OCI-LY1 (cell line): Measurements from ENCODE around the gene MTIF3.

Experiments
- H2AFZ ChIP-seq: fragments of 200-600 bp; sonication (generic), shearing (Covaris generic); 2 replicates; pipeline ENCODE4 v1.6.0; 2014; ENCODE audit warnings: antibody characterized with exemption, mild to moderate bottlenecking, low read length
- H3F3A ChIP-seq: fragments of 200-600 bp; sonication (generic), shearing (Covaris generic); 2 replicates; pipeline ENCODE4 v1.6.0; 2014; ENCODE audit warnings: mild to moderate bottlenecking, antibody characterized with exemption, low read length, moderate library complexity; ENCODE audit not compliant: insufficient read depth
- H3K27ac ChIP-seq: fragments of 200-600 bp; sonication (generic); 2 replicates; pipeline ENCODE4 v1.5.1; 2014; ENCODE audit warnings: low read length, mixed run types, mild to moderate bottlenecking, low read depth; ENCODE audit not compliant: poor library complexity, severe bottlenecking
- H3K27me3 ChIP-seq: fragments of 200-600 bp; sonication (generic); 2 replicates; pipeline ENCODE4 v1.6.0; 2014; ENCODE audit warnings: antibody characterized with exemption, mild to moderate bottlenecking, low read length, moderate library complexity; ENCODE audit not compliant: insufficient read depth
- H3K36me3 ChIP-seq: fragments of 200-600 bp; sonication (generic); 2 replicates; pipeline ENCODE4 v1.6.1; 2014; ENCODE audit warnings: mild to moderate bottlenecking, antibody characterized with exemption, low read length, moderate library complexity, mixed read lengths; ENCODE audit not compliant: insufficient read depth
- H3K4me1 ChIP-seq: fragments of 200-600 bp; sonication (generic); 2 replicates; pipeline ENCODE4 v1.5.1; 2014; ENCODE audit warnings: mild to moderate bottlenecking, low read length, moderate library complexity; ENCODE audit not compliant: insufficient read depth, severe bottlenecking
- H3K4me2 ChIP-seq: fragments of 200-600 bp; sonication (generic), shearing (Covaris generic); 2 replicates; pipeline ENCODE4 v1.6.1; 2014; ENCODE audit warnings: low read length
- H3K4me3 ChIP-seq: fragments of 200-600 bp; sonication (generic); 2 replicates; pipeline ENCODE4 v1.5.1; 2014; ENCODE audit warnings: low read length, low read depth, mild to moderate bottlenecking, mixed read lengths; ENCODE audit not compliant: poor library complexity, severe bottlenecking
- H3K79me2 ChIP-seq: fragments of 200-600 bp; shearing (Covaris generic); 2 replicates; pipeline ENCODE4 v1.6.1; 2016; ENCODE audit warnings: mixed run types, low read length, mixed read lengths; ENCODE audit not compliant: insufficient read depth
- H3K9ac ChIP-seq: fragments of 200-600 bp; sonication (generic), shearing (Covaris generic); 2 replicates; pipeline ENCODE4 v1.6.1; 2014; ENCODE audit warnings: mild to moderate bottlenecking, low read length, mixed read lengths
- H3K9me2 ChIP-seq: fragments of 200-600 bp; sonication (generic), shearing (Covaris generic); 2 replicates; pipeline ENCODE4 v1.6.1; 2014; ENCODE audit warnings: low read depth, mild to moderate bottlenecking, low read length, mixed read lengths
- H3K9me3 ChIP-seq: fragments of 200-600 bp; shearing (Covaris generic); 2 replicates; pipeline ENCODE4 v1.6.1; 2014; ENCODE audit warnings: low read length, mixed read lengths
- H4K20me1 ChIP-seq: fragments of 200-600 bp; sonication (generic), shearing (Covaris generic); 2 replicates; pipeline ENCODE4 v1.6.0; 2016; ENCODE audit warnings: mild to moderate bottlenecking, low read length; ENCODE audit not compliant: insufficient read depth
- EZH2 ChIP-seq: fragments of 200-600 bp; sonication (generic), shearing (Covaris generic); IDR thresholded peaks from 2 replicates; pipeline ENCODE4 v1.8.0; 2017; ENCODE audit warnings: borderline replicate concordance, mixed run types, mild to moderate bottlenecking, antibody characterized with exemption, low read length, moderate library complexity, mixed read lengths
- TF ChIP-seq, protein P1 (sequence below): fragments of 200-600 bp; sonication (generic), shearing (Covaris generic); IDR thresholded peaks from 2 replicates; pipeline ENCODE4 v1.5.1; 2017; ENCODE audit warnings: mild to moderate bottlenecking, antibody characterized with exemption, low read length, moderate library complexity, mixed read lengths

Gene MTIF3

DNA sequence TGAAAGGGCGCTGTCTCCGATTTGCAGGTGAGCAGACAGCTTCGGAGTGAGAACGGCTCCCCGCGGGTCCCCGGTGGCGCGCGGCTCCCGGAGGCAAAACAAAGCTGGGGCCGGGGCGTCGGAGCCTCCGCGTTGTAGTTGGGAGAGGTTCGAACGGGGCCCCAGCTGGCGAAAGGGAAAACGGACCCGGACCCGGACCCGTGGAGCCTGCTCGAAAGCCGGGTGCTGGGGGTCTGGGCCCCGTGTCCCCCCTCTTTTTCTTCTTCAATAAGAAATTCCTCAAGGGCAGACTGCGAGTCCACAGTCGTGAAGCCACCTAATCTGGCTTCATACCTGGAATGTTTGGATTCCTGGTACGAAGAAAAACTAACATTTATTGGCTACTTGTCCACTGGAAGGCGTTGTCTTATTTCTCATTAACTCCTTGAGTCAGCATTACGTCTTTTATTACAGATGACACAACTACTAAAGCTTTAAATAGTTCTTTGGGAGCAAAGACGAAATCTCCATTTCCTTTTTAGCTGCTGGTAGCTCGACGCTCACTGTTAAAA, 632 bp upstream of the MTIF3 start:
- Histone ChIP-seq H4K20me1 (no peaks in the 10 kb centered on the region), H3K9me2 (no peaks in the 10 kb centered on the region), H3K9me3 (no peaks in the 10 kb centered on the region), H3K36me3 (no peaks in the 10 kb centered on the region), H3K4me3 (peak overlapping the region; percentile 90), H3K4me1 (peaks cover 66% of the 10 kb centered on the region), H3F3A (no peaks in the 10 kb centered on the region), H3K27ac (peak overlapping the region; percentile 99), H2AFZ (no peak overlapping the region), H3K27me3 (no peaks in the 10 kb centered on the region), H3K79me2 (peaks cover 18% of the 10 kb centered on the region), H3K4me2 (peak overlapping the region; percentile 94), H3K9ac (peak overlapping the region; percentile 98)
- TF ChIP-seq, protein P1, sequence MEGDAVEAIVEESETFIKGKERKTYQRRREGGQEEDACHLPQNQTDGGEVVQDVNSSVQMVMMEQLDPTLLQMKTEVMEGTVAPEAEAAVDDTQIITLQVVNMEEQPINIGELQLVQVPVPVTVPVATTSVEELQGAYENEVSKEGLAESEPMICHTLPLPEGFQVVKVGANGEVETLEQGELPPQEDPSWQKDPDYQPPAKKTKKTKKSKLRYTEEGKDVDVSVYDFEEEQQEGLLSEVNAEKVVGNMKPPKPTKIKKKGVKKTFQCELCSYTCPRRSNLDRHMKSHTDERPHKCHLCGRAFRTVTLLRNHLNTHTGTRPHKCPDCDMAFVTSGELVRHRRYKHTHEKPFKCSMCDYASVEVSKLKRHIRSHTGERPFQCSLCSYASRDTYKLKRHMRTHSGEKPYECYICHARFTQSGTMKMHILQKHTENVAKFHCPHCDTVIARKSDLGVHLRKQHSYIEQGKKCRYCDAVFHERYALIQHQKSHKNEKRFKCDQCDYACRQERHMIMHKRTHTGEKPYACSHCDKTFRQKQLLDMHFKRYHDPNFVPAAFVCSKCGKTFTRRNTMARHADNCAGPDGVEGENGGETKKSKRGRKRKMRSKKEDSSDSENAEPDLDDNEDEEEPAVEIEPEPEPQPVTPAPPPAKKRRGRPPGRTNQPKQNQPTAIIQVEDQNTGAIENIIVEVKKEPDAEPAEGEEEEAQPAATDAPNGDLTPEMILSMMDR = no peak
- no peak for TF ChIP-seq EZH2

DNA sequence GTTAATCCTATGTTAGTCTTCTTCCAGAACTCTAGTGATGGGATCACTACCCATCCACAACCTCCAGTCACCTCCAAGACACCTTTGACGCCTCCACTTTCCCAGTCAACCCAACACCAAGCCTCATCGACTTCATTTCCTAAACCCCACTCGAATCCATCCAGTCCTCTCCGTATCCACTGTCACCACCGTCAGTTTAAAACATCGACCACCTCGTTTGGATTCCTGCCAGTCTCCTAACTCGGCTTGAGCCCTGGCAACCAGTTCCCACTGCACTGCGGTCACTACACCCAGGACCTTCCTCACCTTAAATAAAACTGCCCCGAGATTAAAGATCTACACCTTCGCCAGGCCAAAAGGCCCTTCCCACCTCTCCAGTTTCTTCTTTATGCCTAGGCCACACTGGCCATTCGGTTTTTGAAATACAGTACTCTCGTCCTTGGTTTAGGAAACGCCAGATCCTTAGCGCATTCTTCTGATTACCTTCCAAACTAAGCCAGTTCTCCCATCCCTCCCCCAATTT, 1.2 kb downstream of the MTIF3 start:
- no peak for TF ChIP-seq EZH2
- TF ChIP-seq, protein P1 = no peak
- no peaks in the 10 kb centered on the region for H4K20me1 ChIP-seq
- peak overlapping the region; percentile 90 for H3K4me3 ChIP-seq
- H3K27ac ChIP-seq = peak overlapping the region; percentile 99
- no peaks in the 10 kb centered on the region for H3K27me3 ChIP-seq
- H2AFZ ChIP-seq = no peak overlapping the region
- H3F3A ChIP-seq = no peaks in the 10 kb centered on the region
- H3K79me2 ChIP-seq = peaks cover 21% of the 10 kb centered on the region
- H3K4me1 ChIP-seq = peaks cover 55% of the 10 kb centered on the region
- H3K9me2 ChIP-seq = no peaks in the 10 kb centered on the region
- H3K9me3 ChIP-seq = no peaks in the 10 kb centered on the region
- no peaks in the 10 kb centered on the region for H3K36me3 ChIP-seq
- H3K9ac ChIP-seq = peak overlapping the region; percentile 98
- peak overlapping the region; percentile 94 for H3K4me2 ChIP-seq

DNA sequence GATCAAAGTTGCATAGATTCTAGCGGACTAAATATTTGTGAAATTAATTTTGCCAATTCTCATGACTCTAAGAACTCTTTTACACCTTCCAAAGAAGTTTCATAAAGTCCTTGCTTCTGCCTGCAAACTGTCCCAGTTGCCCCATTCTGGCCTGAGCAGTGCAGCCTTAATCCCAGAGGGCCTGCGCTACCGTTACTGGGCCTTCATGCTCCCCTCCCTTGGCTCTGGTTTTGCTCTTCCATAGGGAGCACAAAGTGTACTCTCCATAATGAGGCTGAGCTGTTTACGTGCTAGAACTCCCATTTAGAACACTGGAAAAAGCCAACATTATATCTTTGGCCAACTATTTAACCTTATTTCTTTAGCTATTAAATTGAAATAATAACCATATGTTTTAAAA, 2.1 kb downstream of the MTIF3 start:
- Histone ChIP-seq H3K4me1 (peaks cover 53% of the 10 kb centered on the region), H3K27ac (peak overlapping the region; percentile 99), H3K9ac (peak overlapping the region; percentile 98), H3K79me2 (peaks cover 21% of the 10 kb centered on the region), H4K20me1 (no peaks in the 10 kb centered on the region), H3K4me2 (peak overlapping the region; percentile 94), H3K9me3 (no peaks in the 10 kb centered on the region), H3K9me2 (no peaks in the 10 kb centered on the region), H2AFZ (no peak overlapping the region), H3K27me3 (no peaks in the 10 kb centered on the region), H3K36me3 (no peaks in the 10 kb centered on the region), H3K4me3 (peak overlapping the region; percentile 90), H3F3A (no peaks in the 10 kb centered on the region)
- no peak for TF ChIP-seq EZH2
- TF ChIP-seq, protein P1 = no peak
